ENCODE data around the gene SNRPA. TPM values are rescaled to one million over a fixed set of nuclear protein-coding genes. Genes with fewer than 3 reads are reported as not detected.
"Not testable (repeated sequence)": the region's sequence is repeated elsewhere in the genome, so short reads cannot be mapped to it uniquely, and the experiment has no call there.

SNRPA gene
- total and polyA plus RNA-seq, 5 donors from 2014 or later: 36.3 to 78.6 (median 43.8) TPM

DNA sequence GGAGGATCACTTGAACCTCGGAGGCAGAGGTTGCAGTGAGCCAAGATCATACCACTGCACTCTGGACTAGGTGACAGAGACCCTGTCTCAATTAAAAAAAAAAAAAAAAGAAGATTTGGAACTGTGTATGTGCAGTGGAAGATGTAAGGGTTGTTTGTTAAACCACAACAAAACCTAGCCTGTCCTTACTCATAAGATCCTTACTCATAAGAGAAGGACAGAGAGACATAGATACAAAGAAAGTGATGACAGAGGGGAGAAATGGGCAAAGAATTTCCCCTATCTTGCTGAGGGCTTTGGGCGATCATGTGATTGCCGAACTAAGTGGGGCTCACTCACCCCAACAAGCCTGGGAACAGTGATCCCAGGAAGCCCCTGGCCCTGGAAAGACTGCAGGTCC, 26.1 kb upstream of the SNRPA start:
- DNase-seq (no peak), ATAC-seq (ENCODE audit: low read depth in 2 of 2) (no peak)
- no peaks in the 10 kb centered on the region for H3K9me3 Mint-ChIP-seq
- peak overlapping the region in 1 of 4 donors; percentile 15 for H3K4me3 Mint-ChIP-seq
- Histone ChIP-seq H3K9me3 (ENCODE audit: control insufficient read depth in 2 of 2, low read length in 2 of 2) (no peaks in the 10 kb centered on the region), H3K27me3 (ENCODE audit: control insufficient read depth, insufficient read depth, low read length) (no peaks in the 10 kb centered on the region), H3K27ac (ENCODE audit: insufficient read depth, low read length, poor library complexity, severe bottlenecking) (no peak overlapping the region), H3K4me3 (ENCODE audit: low read depth, low read length) (no peak overlapping the region), H3K4me1 (ENCODE audit: control insufficient read depth, insufficient read depth, low read length, poor library complexity, severe bottlenecking) (no peaks in the 10 kb centered on the region), H3K36me3 (ENCODE audit: control insufficient read depth, insufficient read depth, low read length) (peaks cover 36% of the 10 kb centered on the region)
- no peaks in the 10 kb centered on the region for H3K27me3 Mint-ChIP-seq
- no peak overlapping the region for H3K27ac Mint-ChIP-seq
- peaks cover 26% of the 10 kb centered on the region for H3K36me3 Mint-ChIP-seq
- H3K4me1 Mint-ChIP-seq: peaks cover 6 to 32% (median 20%) of the 10 kb centered on the region in 4 donors

DNA sequence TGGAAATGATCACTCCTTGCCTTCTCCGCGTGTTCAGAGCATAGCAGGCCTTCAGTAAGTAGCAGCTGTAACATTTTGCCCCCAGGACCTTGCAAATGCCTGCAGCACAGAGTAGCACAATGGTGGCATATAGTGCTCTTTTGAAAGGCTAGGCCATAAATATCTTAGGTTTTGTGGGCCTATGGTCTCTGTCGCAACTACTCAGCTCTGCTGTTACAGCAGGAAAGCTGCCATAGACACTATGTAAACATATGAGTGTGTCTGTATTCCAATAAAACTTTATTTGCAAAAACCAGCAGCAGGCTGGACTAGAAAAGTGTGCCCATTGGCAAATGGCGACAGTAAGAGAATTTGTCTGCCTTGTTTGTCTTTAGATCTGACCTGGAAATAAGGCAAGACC, 24.7 kb upstream of the SNRPA start:
- Histone ChIP-seq H3K36me3 (ENCODE audit: control insufficient read depth, insufficient read depth, low read length) (peaks cover 50% of the 10 kb centered on the region), H3K4me1 (ENCODE audit: control insufficient read depth, insufficient read depth, low read length, poor library complexity, severe bottlenecking) (no peaks in the 10 kb centered on the region), H3K27ac (ENCODE audit: insufficient read depth, low read length, poor library complexity, severe bottlenecking) (no peak overlapping the region), H3K4me3 (ENCODE audit: low read depth, low read length) (no peak overlapping the region), H3K9me3 (ENCODE audit: control insufficient read depth in 2 of 2, low read length in 2 of 2) (no peaks in the 10 kb centered on the region), H3K27me3 (ENCODE audit: control insufficient read depth, insufficient read depth, low read length) (no peaks in the 10 kb centered on the region)
- peaks cover 27% of the 10 kb centered on the region for H3K36me3 Mint-ChIP-seq
- H3K27me3 Mint-ChIP-seq: no peaks in the 10 kb centered on the region
- peaks cover 0 to 19% (median 12%) of the 10 kb centered on the region in 4 donors for H3K4me1 Mint-ChIP-seq
- H3K27ac Mint-ChIP-seq: no peak overlapping the region
- DNase-seq (no peak), ATAC-seq (ENCODE audit: low read depth in 2 of 2) (no peak)
- H3K9me3 Mint-ChIP-seq: no peaks in the 10 kb centered on the region
- no peak overlapping the region for H3K4me3 Mint-ChIP-seq

DNA sequence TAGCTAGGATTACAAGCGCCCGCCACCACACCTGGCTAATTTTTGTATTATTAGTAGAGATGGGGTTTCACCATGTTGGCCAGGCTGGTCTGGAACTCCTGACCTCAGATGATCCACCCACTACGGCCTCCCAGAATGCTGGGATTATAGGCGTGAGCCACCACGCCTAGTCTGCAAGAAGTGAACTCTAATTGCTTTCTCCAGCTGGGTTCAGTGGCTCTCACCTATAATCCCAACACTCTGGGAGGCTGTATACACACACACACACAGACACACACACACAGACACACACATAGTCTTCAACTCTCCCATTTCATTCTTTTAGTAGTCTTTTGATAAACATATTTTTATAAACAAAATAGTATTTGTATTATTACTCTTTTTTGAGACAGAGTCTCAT, 20.9 kb upstream of the SNRPA start:
- not testable (repeated sequence) for H3K4me3 ChIP-seq (ENCODE audit: low read depth, low read length); H3K4me3 Mint-ChIP-seq; H3K27me3 ChIP-seq (ENCODE audit: control insufficient read depth, insufficient read depth, low read length); H3K27ac Mint-ChIP-seq; H3K9me3 Mint-ChIP-seq; H3K9me3 ChIP-seq (ENCODE audit: control insufficient read depth in 2 of 2, low read length in 2 of 2); H3K4me1 Mint-ChIP-seq; H3K27ac ChIP-seq (ENCODE audit: insufficient read depth, low read length, poor library complexity, severe bottlenecking); ATAC-seq (ENCODE audit: low read depth in 2 of 2); DNase-seq; H3K27me3 Mint-ChIP-seq; H3K4me1 ChIP-seq (ENCODE audit: control insufficient read depth, insufficient read depth, low read length, poor library complexity, severe bottlenecking)
- peaks cover 39% of the 10 kb centered on the region for H3K36me3 Mint-ChIP-seq
- H3K36me3 ChIP-seq (ENCODE audit: control insufficient read depth, insufficient read depth, low read length): peaks cover 74% of the 10 kb centered on the region

- H3K9me3 Mint-ChIP-seq; H3K4me3 ChIP-seq (ENCODE audit: low read depth, low read length); H3K27ac Mint-ChIP-seq; ATAC-seq (ENCODE audit: low read depth in 2 of 2); H3K27me3 ChIP-seq (ENCODE audit: control insufficient read depth, insufficient read depth, low read length); H3K27me3 Mint-ChIP-seq; H3K9me3 ChIP-seq (ENCODE audit: control insufficient read depth in 2 of 2, low read length in 2 of 2); DNase-seq; H3K4me1 Mint-ChIP-seq; H3K4me1 ChIP-seq (ENCODE audit: control insufficient read depth, insufficient read depth, low read length, poor library complexity, severe bottlenecking); H3K4me3 Mint-ChIP-seq; H3K27ac ChIP-seq (ENCODE audit: insufficient read depth, low read length, poor library complexity, severe bottlenecking): not testable (repeated sequence)
- H3K36me3 ChIP-seq (ENCODE audit: control insufficient read depth, insufficient read depth, low read length): peaks cover 73% of the 10 kb centered on the region
- H3K36me3 Mint-ChIP-seq: peaks cover 46% of the 10 kb centered on the region
These were observed 18.7 kb upstream of the SNRPA start for GRCh38 chr19:40732304-40732703.

DNA sequence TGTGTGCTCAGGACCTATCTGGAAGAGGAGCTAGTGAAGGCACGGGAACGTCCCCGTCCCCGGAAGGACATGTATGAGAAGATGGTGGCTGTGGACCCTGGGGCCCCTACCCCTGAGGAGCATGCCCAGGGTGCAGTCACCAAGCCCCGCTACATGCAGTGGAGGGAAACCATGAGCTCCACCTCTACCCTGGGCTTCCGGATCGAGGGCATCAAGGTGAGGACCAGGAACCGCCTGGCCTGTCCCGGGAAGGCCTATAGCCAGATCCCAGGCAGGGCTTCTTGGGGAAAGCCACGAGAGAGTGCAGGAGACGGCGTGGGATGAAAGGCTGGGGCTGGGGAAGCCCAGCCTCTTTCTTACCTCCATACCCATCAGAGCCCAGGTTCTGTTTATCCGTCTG, 17.9 kb upstream of the SNRPA start:
- Mint-ChIP-seq H3K27me3 (no peaks in the 10 kb centered on the region), H3K27ac (no peak overlapping the region)

DNA sequence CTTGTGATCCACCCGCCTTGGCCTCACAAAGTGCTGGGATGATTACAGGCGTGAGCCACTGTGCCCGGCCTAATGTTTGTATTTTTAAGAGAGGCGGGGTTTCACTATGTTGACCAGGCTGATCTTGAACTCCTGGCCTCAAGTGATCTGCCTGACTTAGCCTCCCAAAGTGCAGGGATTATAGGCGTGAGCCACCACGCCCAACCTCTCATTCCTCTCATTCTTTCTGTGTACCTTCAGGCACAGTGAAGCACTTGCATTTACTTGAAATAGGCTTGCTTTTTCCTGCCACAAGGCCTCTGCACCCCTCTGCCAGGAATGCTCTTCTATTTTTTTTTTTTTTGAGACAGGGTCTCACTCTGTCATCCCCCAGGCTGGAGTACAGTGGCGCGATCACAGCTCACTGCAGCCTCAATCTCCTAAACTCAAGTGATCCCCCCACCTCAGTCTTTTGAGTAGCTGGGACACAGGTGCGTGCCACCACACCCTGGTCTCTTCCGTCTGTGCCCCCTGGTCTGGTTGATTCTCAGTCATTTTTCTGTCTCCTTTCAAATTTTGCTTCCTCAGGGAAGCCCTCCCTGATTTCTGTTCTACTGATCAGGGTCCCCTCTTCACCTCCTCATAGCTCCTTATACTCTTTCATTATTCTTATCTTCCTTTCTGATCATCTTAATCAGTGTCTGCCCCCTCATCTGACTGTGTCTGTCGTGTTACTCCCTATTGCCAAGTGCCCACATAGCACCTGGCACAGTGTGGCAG, 15.8 kb upstream of the SNRPA start:
- H3K27me3 ChIP-seq (ENCODE audit: control insufficient read depth, insufficient read depth, low read length): no peaks in the 10 kb centered on the region
- H3K4me1 ChIP-seq (ENCODE audit: control insufficient read depth, insufficient read depth, low read length, poor library complexity, severe bottlenecking): no peaks in the 10 kb centered on the region
- no peak for ATAC-seq (ENCODE audit: low read depth in 2 of 2)
- H3K27ac ChIP-seq (ENCODE audit: insufficient read depth, low read length, poor library complexity, severe bottlenecking): no peak overlapping the region
- Mint-ChIP-seq H3K36me3 (peaks cover 46% of the 10 kb centered on the region), H3K27me3 (no peaks in the 10 kb centered on the region), H3K27ac (peak overlapping the region in 1 of 3 donors; percentile 52), H3K9me3 (no peaks in the 10 kb centered on the region), H3K4me3 (no peak overlapping the region), H3K4me1 (no peaks in the 10 kb centered on the region)
- peaks cover 59% of the 10 kb centered on the region for H3K36me3 ChIP-seq (ENCODE audit: control insufficient read depth, insufficient read depth, low read length)
- H3K4me3 ChIP-seq (ENCODE audit: low read depth, low read length): no peak overlapping the region
- no peak for DNase-seq
- no peaks in the 10 kb centered on the region for H3K9me3 ChIP-seq (ENCODE audit: control insufficient read depth in 2 of 2, low read length in 2 of 2)

More for the DNA sequence above, 17.9 kb upstream of the SNRPA start:
- Histone ChIP-seq H3K4me3 (ENCODE audit: low read depth, low read length) (no peak overlapping the region), H3K27ac (ENCODE audit: insufficient read depth, low read length, poor library complexity, severe bottlenecking) (no peak overlapping the region), H3K4me1 (ENCODE audit: control insufficient read depth, insufficient read depth, low read length, poor library complexity, severe bottlenecking) (no peaks in the 10 kb centered on the region), H3K36me3 (ENCODE audit: control insufficient read depth, insufficient read depth, low read length) (peaks cover 68% of the 10 kb centered on the region), H3K27me3 (ENCODE audit: control insufficient read depth, insufficient read depth, low read length) (no peaks in the 10 kb centered on the region), H3K9me3 (ENCODE audit: control insufficient read depth in 2 of 2, low read length in 2 of 2) (no peaks in the 10 kb centered on the region)
- no peak for DNase-seq
- Mint-ChIP-seq H3K36me3 (peaks cover 45% of the 10 kb centered on the region), H3K4me1 (no peaks in the 10 kb centered on the region), H3K9me3 (no peaks in the 10 kb centered on the region), H3K4me3 (no peak overlapping the region)
- no peak for ATAC-seq (ENCODE audit: low read depth in 2 of 2)

- no peak overlapping the region for H3K27ac ChIP-seq (ENCODE audit: insufficient read depth, low read length, poor library complexity, severe bottlenecking)
- H3K9me3 ChIP-seq (ENCODE audit: control insufficient read depth in 2 of 2, low read length in 2 of 2): no peaks in the 10 kb centered on the region
- no peak overlapping the region for H3K4me3 Mint-ChIP-seq
- no peak overlapping the region for H3K27ac Mint-ChIP-seq
- no peak for DNase-seq
- no peak for ATAC-seq (ENCODE audit: low read depth in 2 of 2)
- H3K4me1 ChIP-seq (ENCODE audit: control insufficient read depth, insufficient read depth, low read length, poor library complexity, severe bottlenecking): no peaks in the 10 kb centered on the region
- no peaks in the 10 kb centered on the region for H3K9me3 Mint-ChIP-seq
- H3K36me3 Mint-ChIP-seq: peaks cover 36% of the 10 kb centered on the region
- H3K4me3 ChIP-seq (ENCODE audit: low read depth, low read length): no peak overlapping the region
- no peaks in the 10 kb centered on the region for H3K4me1 Mint-ChIP-seq
- no peaks in the 10 kb centered on the region for H3K27me3 ChIP-seq (ENCODE audit: control insufficient read depth, insufficient read depth, low read length)
- H3K36me3 ChIP-seq (ENCODE audit: control insufficient read depth, insufficient read depth, low read length): peaks cover 48% of the 10 kb centered on the region
- no peaks in the 10 kb centered on the region for H3K27me3 Mint-ChIP-seq
These were observed 14.3 kb upstream of the SNRPA start for GRCh38 chr19:40736661-40737060.

GRCh38 chr19:40737102-40737644, 13.8 kb upstream of the SNRPA start:
- H3K9me3 Mint-ChIP-seq: no peaks in the 10 kb centered on the region
- no peak overlapping the region for H3K4me3 ChIP-seq (ENCODE audit: low read depth, low read length)
- H3K4me1 ChIP-seq (ENCODE audit: control insufficient read depth, insufficient read depth, low read length, poor library complexity, severe bottlenecking): no peaks in the 10 kb centered on the region
- peaks cover 36% of the 10 kb centered on the region for H3K36me3 Mint-ChIP-seq
- H3K27ac ChIP-seq (ENCODE audit: insufficient read depth, low read length, poor library complexity, severe bottlenecking): no peak overlapping the region
- H3K27me3 ChIP-seq (ENCODE audit: control insufficient read depth, insufficient read depth, low read length): no peaks in the 10 kb centered on the region
- peaks cover 44% of the 10 kb centered on the region for H3K36me3 ChIP-seq (ENCODE audit: control insufficient read depth, insufficient read depth, low read length)
- H3K27ac Mint-ChIP-seq: no peak overlapping the region
- no peak for DNase-seq
- H3K4me1 Mint-ChIP-seq: no peaks in the 10 kb centered on the region
- no peak overlapping the region for H3K4me3 Mint-ChIP-seq
- H3K27me3 Mint-ChIP-seq: no peaks in the 10 kb centered on the region
- no peak for ATAC-seq (ENCODE audit: low read depth in 2 of 2)
- no peaks in the 10 kb centered on the region for H3K9me3 ChIP-seq (ENCODE audit: control insufficient read depth in 2 of 2, low read length in 2 of 2)

Measured in CD4-positive, CD25-positive, alpha-beta regulatory T cell (primary cell).